Hepatocyte (in vitro differentiated cells): ENCODE data around the gene CRY1. TPM values are rescaled to one million over a fixed set of nuclear protein-coding genes. Genes with fewer than 3 reads are reported as not detected.

Experiments
- DNase-seq: peaks from one replicate; pipeline ENCODE4 v3.0.0-alpha.2; 2016; ENCODE audit warnings: low spot score
- H2AFZ ChIP-seq: fragments of 200-600 bp; sonication (generic); 2 replicates; pipeline ENCODE4 v1.6.0; 2016; ENCODE audit warnings: antibody characterized with exemption, mild to moderate bottlenecking
- H3K27ac ChIP-seq: fragments of 200-600 bp; sonication (generic); 2 replicates; pipeline ENCODE4 v1.5.1; 2016; ENCODE audit warnings: mild to moderate bottlenecking
- H3K27me3 ChIP-seq: fragments of 200-600 bp; sonication (generic); 2 replicates; pipeline ENCODE4 v1.6.1; 2016
- H3K36me3 ChIP-seq: fragments of 200-600 bp; sonication (generic); replicated peaks from 2 replicates; pipeline ENCODE4 v1.5.1; 2016; ENCODE audit warnings: low read depth; ENCODE audit not compliant: insufficient read depth
- H3K4me1 ChIP-seq: fragments of 200-600 bp; sonication (generic); 2 replicates; pipeline ENCODE4 v1.5.1; 2016; ENCODE audit warnings: mild to moderate bottlenecking, moderate library complexity; ENCODE audit not compliant: insufficient read depth
- H3K4me2 ChIP-seq: fragments of 200-600 bp; sonication (generic); 2 replicates; pipeline ENCODE4 v1.6.0; 2016
- H3K4me3 ChIP-seq: fragments of 200-600 bp; sonication (generic); 2 replicates; pipeline ENCODE4 v1.5.1; 2016; ENCODE audit warnings: mild to moderate bottlenecking
- H3K79me2 ChIP-seq: fragments of 200-600 bp; sonication (generic); 2 replicates; pipeline ENCODE4 v1.6.0; 2017; ENCODE audit warnings: mild to moderate bottlenecking
- H3K9me2 ChIP-seq: fragments of 200-600 bp; sonication (generic); replicated peaks from 2 replicates; pipeline ENCODE4 v1.6.0; 2017; ENCODE audit warnings: mild to moderate bottlenecking; ENCODE audit not compliant: insufficient read depth
- H3K9me3 ChIP-seq: fragments of 200-600 bp; sonication (generic); 2 replicates; pipeline ENCODE4 v1.5.1; 2016; ENCODE audit warnings: low read depth, mild to moderate bottlenecking
- H4K20me1 ChIP-seq: fragments of 200-600 bp; sonication (generic); 2 replicates; pipeline ENCODE4 v1.6.0; 2016; ENCODE audit warnings: mild to moderate bottlenecking; ENCODE audit not compliant: insufficient read depth, poor library complexity, severe bottlenecking
- CTCF ChIP-seq: fragments of 200-600 bp; sonication (generic); IDR thresholded peaks from 2 replicates; pipeline ENCODE4 v1.5.1; 2016; ENCODE audit warnings: antibody characterized with exemption, mild to moderate bottlenecking; ENCODE audit not compliant: poor library complexity
- EZH2 ChIP-seq: fragments of 200-600 bp; sonication (generic); IDR thresholded peaks from 2 replicates; pipeline ENCODE4 v1.6.1; 2016; ENCODE audit warnings: antibody characterized with exemption, mild to moderate bottlenecking, borderline replicate concordance
- EZH2phosphoT487 ChIP-seq: fragments of 200-600 bp; sonication (generic); IDR thresholded peaks from one replicate; pipeline ENCODE4 v1.6.1; 2018; ENCODE audit warnings: antibody characterized with exemption, mild to moderate bottlenecking, low read depth, moderate library complexity; ENCODE audit not compliant: unreplicated experiment, severe bottlenecking
- WGBS: methylation state at CpG from one replicate; pipeline ENCODE4 v1.1.6; 2016; ENCODE audit warnings: low lambda C conversion rate; ENCODE audit errors: missing lambda C conversion rate; 5-methylcytosine and 5-hydroxymethylcytosine counted together
- polyA plus RNA-seq: library from polyadenylated mRNA; unstranded; fragments of >200 nt; fragmentation: Nextera tagmentation; extraction: Ambion mirVana; gene quantifications from 2 replicates; pipeline ENCODE4 v1.2.1, GENCODE V29; 2016
- total RNA-seq: library from RNA; depleted of rRNA; stranded (reverse); fragments of >200 nt; gene quantifications from 2 replicates; pipeline ENCODE4 v1.2.3, GENCODE V29; 2014

Gene CRY1
- total and polyA plus RNA-seq, 2 experiments from 2014 or later, result 29.1 to 34.6 TPM

GRCh38 chr12:106947461-106947860 is 145.9 kb downstream of the CRY1 start:
- no peaks in the 10 kb centered on the region for H4K20me1 ChIP-seq
- H3K36me3 ChIP-seq, result no peaks in the 10 kb centered on the region
- H3K27ac ChIP-seq, result no peak overlapping the region
- TF ChIP-seq EZH2 (no peak), CTCF (no peak), EZH2phosphoT487 (no peak)
- H3K27me3 ChIP-seq, result no peaks in the 10 kb centered on the region
- no peak overlapping the region for H3K4me2 ChIP-seq
- H3K4me3 ChIP-seq, result no peak overlapping the region
- no peaks in the 10 kb centered on the region for H3K9me2 ChIP-seq
- no peaks in the 10 kb centered on the region for H3K4me1 ChIP-seq
- DNase-seq, result no peak
- no peaks in the 10 kb centered on the region for H3K79me2 ChIP-seq
- H3K9me3 ChIP-seq, result no peaks in the 10 kb centered on the region
- no peak overlapping the region for H2AFZ ChIP-seq

- no peaks in the 10 kb centered on the region for H3K9me3 ChIP-seq
- no peak overlapping the region for H2AFZ ChIP-seq
- peak overlapping the region; percentile 8 for H3K4me3 ChIP-seq
- no peak overlapping the region for H3K4me2 ChIP-seq
- DNase-seq, result no peak
- H3K4me1 ChIP-seq, result no peaks in the 10 kb centered on the region
- no peaks in the 10 kb centered on the region for H3K9me2 ChIP-seq
- no peak overlapping the region for H3K27ac ChIP-seq
- 4% methylated on average over 1 of the region's 1 CpG for WGBS
- H3K36me3 ChIP-seq, result no peaks in the 10 kb centered on the region
- H4K20me1 ChIP-seq, result no peaks in the 10 kb centered on the region
- H3K79me2 ChIP-seq, result no peaks in the 10 kb centered on the region
- TF ChIP-seq EZH2phosphoT487, result no peak
- TF ChIP-seq CTCF, result no peak
- no peak for TF ChIP-seq EZH2
- no peaks in the 10 kb centered on the region for H3K27me3 ChIP-seq
Measured at GRCh38 chr12:106945261-106945851, 148.0 kb downstream of the CRY1 start.

GRCh38 chr12:106942775-106943174 is 150.6 kb downstream of the CRY1 start:
- TF ChIP-seq EZH2 (no peak), CTCF (no peak), EZH2phosphoT487 (no peak)
- Histone ChIP-seq H4K20me1 (no peaks in the 10 kb centered on the region), H3K36me3 (no peaks in the 10 kb centered on the region), H3K9me2 (no peaks in the 10 kb centered on the region), H3K79me2 (no peaks in the 10 kb centered on the region), H3K27me3 (no peaks in the 10 kb centered on the region), H2AFZ (no peak overlapping the region), H3K9me3 (no peaks in the 10 kb centered on the region), H3K27ac (no peak overlapping the region), H3K4me3 (no peak overlapping the region), H3K4me1 (no peaks in the 10 kb centered on the region), H3K4me2 (no peak overlapping the region)
- 92% methylated on average over 2 of the region's 2 CpGs for WGBS
- DNase-seq, result no peak
